CD4-positive, alpha-beta memory T cell (primary cell): ENCODE results near the gene AKR1A1. TPM values are rescaled to one million over a fixed set of nuclear protein-coding genes. Genes with fewer than 3 reads are reported as not detected.

Experiments used
- CTCF ChIA-PET: fragments of 350-600 bp; sonication (Branson Sonifier 250); formaldehyde crosslinking; loops from one replicate; lab custom pipeline; 2021; ENCODE audit warnings: inconsistent platforms; ENCODE audit not compliant: partially characterized antibody; lab: Charles Lee
- POLR2A ChIA-PET: fragments of 350-600 bp; sonication (Branson Sonifier 250); formaldehyde crosslinking; loops from one replicate; lab custom pipeline; 2021; ENCODE audit not compliant: partially characterized antibody; lab: Charles Lee
- DNase-seq, 5 donors: peaks; one replicate each; pipeline versions ENCODE4 v3.0.0 to v3.0.0-alpha.2; 2020 to 2022; ENCODE audit warnings: mixed read lengths in 1 of 5
- H3K27ac ChIP-seq: one replicate; pipeline ENCODE4 v1.7.0; 2013; ENCODE audit warnings: low read depth, low read length
- H3K27me3 ChIP-seq: 2 replicates; pipeline ENCODE4 v1.7.0; 2013; ENCODE audit warnings: mild to moderate bottlenecking, low read length, moderate library complexity; ENCODE audit not compliant: insufficient read depth
- H3K36me3 ChIP-seq: 2 replicates; pipeline ENCODE4 v1.7.0; 2013; ENCODE audit warnings: mild to moderate bottlenecking, low read length, moderate library complexity; ENCODE audit not compliant: insufficient read depth
- H3K4me1 ChIP-seq: 2 replicates; pipeline ENCODE4 v1.7.0; 2013; ENCODE audit warnings: mild to moderate bottlenecking, low read length, moderate library complexity; ENCODE audit not compliant: insufficient read depth
- H3K4me3 ChIP-seq, 2 donors: one replicate each; pipeline ENCODE4 v1.7.0; 2013; ENCODE audit warnings: low read length in 2 of 2, mild to moderate bottlenecking in 1 of 2
- H3K9me3 ChIP-seq, 2 donors: one replicate each; pipeline ENCODE4 v1.7.0; 2013; ENCODE audit warnings: low read length in 2 of 2, control low read depth in 1 of 2; ENCODE audit not compliant: control insufficient read depth in 1 of 2
- H3K27ac Mint-ChIP-seq, 7 donors: one replicate each; pipeline ENCODE4 v1.8.0; 2020 to 2021; ENCODE audit warnings: mixed read lengths in 7 of 7, mild to moderate bottlenecking in 6 of 7, inconsistent platforms in 3 of 7, moderate library complexity in 3 of 7
- H3K27me3 Mint-ChIP-seq, 2 donors: one replicate each; pipeline ENCODE4 v1.8.0; 2020 to 2021; ENCODE audit warnings: mixed read lengths in 2 of 2
- H3K36me3 Mint-ChIP-seq, 2 donors: one replicate each; pipeline ENCODE4 v1.8.0; 2020 to 2021; ENCODE audit warnings: mixed read lengths in 2 of 2, inconsistent platforms in 1 of 2, mild to moderate bottlenecking in 1 of 2
- H3K4me1 Mint-ChIP-seq, 4 donors: one replicate each; pipeline ENCODE4 v1.8.0; 2020 to 2021; ENCODE audit warnings: mixed read lengths in 4 of 4, mild to moderate bottlenecking in 1 of 4
- H3K4me3 Mint-ChIP-seq, 8 donors: one replicate each; pipeline ENCODE4 v1.8.0; 2020 to 2021; ENCODE audit warnings: mixed read lengths in 8 of 8, mild to moderate bottlenecking in 7 of 8, moderate library complexity in 6 of 8, inconsistent platforms in 3 of 8
- H3K9me3 Mint-ChIP-seq, 8 donors: one replicate each; pipeline ENCODE4 v1.8.0; 2020 to 2021; ENCODE audit warnings: mixed read lengths in 8 of 8, mild to moderate bottlenecking in 5 of 8, inconsistent platforms in 3 of 8, moderate library complexity in 1 of 8
- intact Hi-C: fragments of 100-400 bp; cut with micrococcal nuclease; formaldehyde crosslinking; loops from one replicate; pipeline ENCODE4 v1.15.1; 2023
- polyA plus RNA-seq, 2 donors: library from polyadenylated mRNA; unstranded; fragments of 300-500 nt; fragmentation: Illumina TruSeq; gene quantifications; one replicate each; pipeline ENCODE4 v1.2.3, GENCODE V29; 2021
- total RNA-seq, 2 experiments: library from RNA; stranded (reverse); gene quantifications; one replicate each; pipeline ENCODE4 v1.2.3, GENCODE V29; 2021

The AKR1A1 gene
- total RNA-seq (10 to 100 TPM; 84.3 to 89.8 TPM), polyA plus RNA-seq (100 to 1,000 TPM in 1 of 2 donors, 10 to 100 TPM in 1; 94.6 to 124 TPM)

- H3K4me1 ChIP-seq = peaks cover 23% of the 10 kb centered on the region
- H3K27ac ChIP-seq = peak within 1 kb of the TSS; percentile 79
- ChIA-PET CTCF (interaction anchor here (0.5 to 1.5 kb wide), 11 partner anchors 10 to 837 kb away, joined by 3 to 9 read pairs (median 3); partner anchors contain the start of genes CCDC163, MMACHC and PRDX1), POLR2A (interaction anchor here (0.8 to 2.9 kb wide), 21 partner anchors 9 to 919 kb away, joined by 3 to 75 read pairs (median 5); partner anchors contain the start of genes CCDC163, GPBP1L1, HECTD3 and IPP)
- peak within 1 kb of the TSS; percentile 92 to 98 (median 97) for H3K27ac Mint-ChIP-seq
- peak within 1 kb of the TSS; percentile 82 to 87 for H3K4me3 ChIP-seq
- no peaks in the 10 kb centered on the region for H3K27me3 ChIP-seq
- intact Hi-C loops = loop anchor here (1.0 to 2.0 kb wide), 4 partner anchors 20 to 50 kb away; partner anchors contain the start of genes CCDC163 and MMACHC
- H3K4me3 Mint-ChIP-seq = peak within 1 kb of the TSS; percentile 95 to 98 (median 96)
- peaks cover 14 to 31% (median 22%) of the 10 kb centered on the region in 4 donors for H3K4me1 Mint-ChIP-seq
- no peaks in the 10 kb centered on the region for H3K9me3 Mint-ChIP-seq
- peaks cover 4% of the 10 kb centered on the region for H3K36me3 ChIP-seq
- peaks cover 4 to 9% of the 10 kb centered on the region in 2 donors for H3K36me3 Mint-ChIP-seq
- H3K9me3 ChIP-seq = no peaks in the 10 kb centered on the region
- DNase-seq = peak; percentile 86 to 89 (median 88)
- no peaks in the 10 kb centered on the region for H3K27me3 Mint-ChIP-seq
Observed at GRCh38 chr1:45550401-45551351, at the start of gene AKR1A1. Gene AKR1A1 (plus strand): TSS chr1:45550826. CDS start chr1:45561795, 10,969 bp downstream.

- peaks cover 31 to 34% (median 31%) of the 10 kb centered on the region in 4 donors for H3K4me1 Mint-ChIP-seq
- Histone ChIP-seq H3K27me3 (no peaks in the 10 kb centered on the region), H3K4me1 (peaks cover 18% of the 10 kb centered on the region), H3K9me3 (no peaks in the 10 kb centered on the region), H3K4me3 (no peak overlapping the region), H3K27ac (no peak overlapping the region), H3K36me3 (no peaks in the 10 kb centered on the region)
- H3K9me3 Mint-ChIP-seq = no peaks in the 10 kb centered on the region
- no peaks in the 10 kb centered on the region for H3K27me3 Mint-ChIP-seq
- peaks cover 1 to 2% of the 10 kb centered on the region in 2 donors for H3K36me3 Mint-ChIP-seq
- ChIA-PET POLR2A (interaction anchor here (1.1 to 4.5 kb wide), 4 partner anchors 11 to 186 kb away, joined by 3 to 85 read pairs (median 42); partner anchors contain the start of genes NASP, PRDX1 and TESK2), CTCF (interaction anchor here (2.0 to 4.2 kb wide), 6 partner anchors 10 to 490 kb away, joined by 6 to 40 read pairs (median 10); partner anchors contain the start of genes HECTD3, MUTYH, TESK2 and TOE1)
- H3K27ac Mint-ChIP-seq = peak overlapping the region in 1 of 7 donors; percentile 66
- intact Hi-C loops = no loop called here
- DNase-seq = no peak
- H3K4me3 Mint-ChIP-seq = peak overlapping the region in 6 of 8 donors; percentile 7 to 95 (median 39)
Observed at GRCh38 chr1:45501505-45501859, 49.1 kb upstream of the AKR1A1 start.

GRCh38 chr1:45503462-45504360 lies 46.9 kb upstream of the AKR1A1 start:
- peaks cover 28 to 32% (median 28%) of the 10 kb centered on the region in 4 donors for H3K4me1 Mint-ChIP-seq
- H3K27ac Mint-ChIP-seq = peak overlapping the region in 1 of 7 donors; percentile 35
- no peaks in the 10 kb centered on the region for H3K9me3 Mint-ChIP-seq
- DNase-seq = no peak
- H3K27me3 Mint-ChIP-seq = no peaks in the 10 kb centered on the region
- H3K27me3 ChIP-seq = no peaks in the 10 kb centered on the region
- no peaks in the 10 kb centered on the region for H3K36me3 ChIP-seq
- H3K9me3 ChIP-seq = no peaks in the 10 kb centered on the region
- no peak overlapping the region for H3K4me3 ChIP-seq
- peak overlapping the region in 1 of 8 donors; percentile 9 for H3K4me3 Mint-ChIP-seq
- ChIA-PET CTCF (no interaction called here), POLR2A (interaction anchor here (1.0 to 1.5 kb wide), 2 partner anchors 12 to 18 kb away, joined by 3 to 4 read pairs; partner anchors contain the start of genes PRDX1 and TESK2)
- intact Hi-C loops = no loop called here
- peaks cover 17% of the 10 kb centered on the region for H3K4me1 ChIP-seq
- peaks cover 6 to 15% of the 10 kb centered on the region in 2 donors for H3K36me3 Mint-ChIP-seq
- H3K27ac ChIP-seq = no peak overlapping the region

- intact Hi-C loops = no loop called here
- no peak overlapping the region for H3K4me3 ChIP-seq
- H3K4me3 Mint-ChIP-seq = no peak overlapping the region
- H3K36me3 Mint-ChIP-seq = peaks cover 25 to 38% of the 10 kb centered on the region in 2 donors
- peaks cover 23% of the 10 kb centered on the region for H3K36me3 ChIP-seq
- CTCF ChIA-PET = interaction anchor here (1.6 kb wide), 1 partner anchor 63 kb away, joined by 5 read pairs; no protein-coding TSS in a partner anchor
- no peak overlapping the region for H3K27ac ChIP-seq
- no peaks in the 10 kb centered on the region for H3K4me1 ChIP-seq
- H3K27me3 Mint-ChIP-seq = no peaks in the 10 kb centered on the region
- H3K9me3 Mint-ChIP-seq = no peaks in the 10 kb centered on the region
- DNase-seq = no peak
- no peaks in the 10 kb centered on the region for H3K27me3 ChIP-seq
- H3K27ac Mint-ChIP-seq = peak overlapping the region in 4 of 7 donors; percentile 1 to 49 (median 20)
- no peaks in the 10 kb centered on the region for H3K9me3 ChIP-seq
- POLR2A ChIA-PET = interaction anchor here (1.5 kb wide), 1 partner anchor 14 kb away, joined by 4 read pairs; the partner anchor contains the start of gene PRDX1
- H3K4me1 Mint-ChIP-seq = peaks cover 0 to 2% (median under 1%) of the 10 kb centered on the region in 4 donors
Observed at GRCh38 chr1:45507195-45507594, 43.4 kb upstream of the AKR1A1 start.

GRCh38 chr1:45507893-45508292 lies 42.7 kb upstream of the AKR1A1 start:
- Mint-ChIP-seq H3K4me3 (no peak overlapping the region), H3K27me3 (no peaks in the 10 kb centered on the region), H3K9me3 (no peaks in the 10 kb centered on the region), H3K27ac (peak overlapping the region in 4 of 7 donors; percentile 29 to 65 (median 51)), H3K36me3 (peaks cover 27 to 43% of the 10 kb centered on the region in 2 donors), H3K4me1 (peaks cover 0 to 2% (median under 1%) of the 10 kb centered on the region in 4 donors)
- Histone ChIP-seq H3K4me1 (no peaks in the 10 kb centered on the region), H3K9me3 (no peaks in the 10 kb centered on the region), H3K27ac (no peak overlapping the region), H3K27me3 (no peaks in the 10 kb centered on the region), H3K4me3 (no peak overlapping the region), H3K36me3 (peaks cover 23% of the 10 kb centered on the region)
- intact Hi-C loops = no loop called here
- POLR2A ChIA-PET = interaction anchor here (0.5 to 1.5 kb wide), 2 partner anchors 13 to 34 kb away, joined by 3 to 4 read pairs; partner anchors contain the start of gene PRDX1
- CTCF ChIA-PET = interaction anchor here (1.6 kb wide), 1 partner anchor 62 kb away, joined by 5 read pairs; no protein-coding TSS in a partner anchor
- DNase-seq = no peak
